Endothelial cell (in vitro differentiated cells): ENCODE measurements around the gene VAV2. TPM values are rescaled to one million over a fixed set of nuclear protein-coding genes. Genes with fewer than 3 reads are reported as not detected.

Experiments
- DNase-seq: peaks from one replicate; pipeline ENCODE4 v3.0.0; 2021; ENCODE audit warnings: low spot score
- H3K27ac Mint-ChIP-seq: one replicate; pipeline ENCODE4 v1.8.0; 2021; ENCODE audit warnings: mixed read lengths, inconsistent platforms; ENCODE audit not compliant: unreplicated experiment
- H3K27me3 Mint-ChIP-seq: one replicate; pipeline ENCODE4 v1.8.0; 2021; ENCODE audit warnings: mild to moderate bottlenecking, moderate library complexity, mixed read lengths, inconsistent platforms; ENCODE audit not compliant: unreplicated experiment
- H3K36me3 Mint-ChIP-seq: one replicate; pipeline ENCODE4 v1.8.0; 2021; ENCODE audit warnings: mild to moderate bottlenecking, low read depth, mixed read lengths, inconsistent platforms; ENCODE audit not compliant: unreplicated experiment
- H3K4me1 Mint-ChIP-seq: one replicate; pipeline ENCODE4 v1.8.0; 2021; ENCODE audit warnings: mild to moderate bottlenecking, mixed read lengths, inconsistent platforms; ENCODE audit not compliant: unreplicated experiment
- H3K4me3 Mint-ChIP-seq: one replicate; pipeline ENCODE4 v1.8.0; 2021; ENCODE audit warnings: mild to moderate bottlenecking, mixed read lengths, inconsistent platforms; ENCODE audit not compliant: unreplicated experiment
- H3K9me3 Mint-ChIP-seq: one replicate; pipeline ENCODE4 v1.8.0; 2021; ENCODE audit warnings: mixed read lengths, inconsistent platforms; ENCODE audit not compliant: unreplicated experiment
- CTCF ChIP-seq: fragments of 200-600 bp; sonication (generic); IDR thresholded peaks from one replicate; pipeline ENCODE4 v1.5.0; 2021; ENCODE audit warnings: antibody characterized with exemption; ENCODE audit not compliant: unreplicated experiment
- total RNA-seq: library from RNA; stranded (reverse); fragmentation: NEBNext Ultra II Directional; extraction: Animal tissue kit (Norgen Biotek cat#: 25700); gene quantifications from one replicate; pipeline ENCODE4 v1.2.1, GENCODE V29; 2021; ENCODE audit not compliant: unreplicated experiment

The VAV2 gene
- total RNA-seq, 1 donor from 2014 or later, result 27.2 TPM

- no peak overlapping the region for H3K4me3 Mint-ChIP-seq
- peaks cover 5% of the 10 kb centered on the region for H3K36me3 Mint-ChIP-seq
- H3K27ac Mint-ChIP-seq, result no peak overlapping the region
- no peak for TF ChIP-seq CTCF
- no peaks in the 10 kb centered on the region for H3K9me3 Mint-ChIP-seq
- DNase-seq, result no peak
- peaks cover 7% of the 10 kb centered on the region for H3K4me1 Mint-ChIP-seq
- H3K27me3 Mint-ChIP-seq, result peaks cover 3% of the 10 kb centered on the region
These were observed 178.2 kb downstream of the VAV2 start for GRCh38 chr9:133813749-133814585.

GRCh38 chr9:133812941-133813748, 179.0 kb downstream of the VAV2 start:
- TF ChIP-seq CTCF, result no peak
- no peak for DNase-seq

GRCh38 chr9:133812077-133812868, 179.9 kb downstream of the VAV2 start:
- Mint-ChIP-seq H3K36me3 (no peaks in the 10 kb centered on the region), H3K27ac (no peak overlapping the region), H3K4me1 (peaks cover 7% of the 10 kb centered on the region), H3K27me3 (peaks cover 3% of the 10 kb centered on the region), H3K4me3 (no peak overlapping the region), H3K9me3 (no peaks in the 10 kb centered on the region)
- TF ChIP-seq CTCF, result no peak
- no peak for DNase-seq

More at GRCh38 chr9:133812941-133813748, 179.0 kb downstream of the VAV2 start:
- Mint-ChIP-seq H3K4me3 (no peak overlapping the region), H3K36me3 (no peaks in the 10 kb centered on the region), H3K27me3 (peaks cover 3% of the 10 kb centered on the region), H3K9me3 (no peaks in the 10 kb centered on the region), H3K27ac (no peak overlapping the region), H3K4me1 (peaks cover 7% of the 10 kb centered on the region)

GRCh38 chr9:133811471-133811870, 180.7 kb downstream of the VAV2 start:
- Mint-ChIP-seq H3K4me3 (no peak overlapping the region), H3K36me3 (no peaks in the 10 kb centered on the region), H3K9me3 (no peaks in the 10 kb centered on the region), H3K27ac (no peak overlapping the region), H3K4me1 (peaks cover 7% of the 10 kb centered on the region), H3K27me3 (peaks cover 4% of the 10 kb centered on the region)
- TF ChIP-seq CTCF, result no peak
- DNase-seq, result no peak
